Omental fat pad (tissue), 4 donors: ENCODE measurements around the gene TRABD2A. TPM values are rescaled to one million over a fixed set of nuclear protein-coding genes. Genes with fewer than 3 reads are reported as not detected.

Source experiments
- ATAC-seq: fragments of 150-250 bp; one replicate; pipeline ENCODE4 v1.9.1; 2016; ENCODE audit warnings: mild to moderate bottlenecking, moderate library complexity; ENCODE audit not compliant: low FRiP score
- DNase-seq: peaks from one replicate; pipeline ENCODE4 v3.0.0-alpha.2; 2019; ENCODE audit warnings: low spot score
- total RNA-seq, 4 donors: library from RNA; depleted of rRNA; stranded (reverse); fragments of >200 nt; gene quantifications; one replicate each; pipeline ENCODE4 v1.1.0, GENCODE V29; 2016
- TF ChIP-seq, protein P1 (sequence below), 3 donors: fragments of 450-650 bp; IDR thresholded peaks; one replicate each; pipeline ENCODE4 v1.5.1; 2016 to 2017; ENCODE audit warnings: antibody characterized with exemption in 3 of 3, mild to moderate bottlenecking in 3 of 3, moderate library complexity in 2 of 3

Gene TRABD2A
- total RNA-seq, 4 donors from 2014 or later: 5.3 to 9.0 (median 6.4) TPM

DNA sequence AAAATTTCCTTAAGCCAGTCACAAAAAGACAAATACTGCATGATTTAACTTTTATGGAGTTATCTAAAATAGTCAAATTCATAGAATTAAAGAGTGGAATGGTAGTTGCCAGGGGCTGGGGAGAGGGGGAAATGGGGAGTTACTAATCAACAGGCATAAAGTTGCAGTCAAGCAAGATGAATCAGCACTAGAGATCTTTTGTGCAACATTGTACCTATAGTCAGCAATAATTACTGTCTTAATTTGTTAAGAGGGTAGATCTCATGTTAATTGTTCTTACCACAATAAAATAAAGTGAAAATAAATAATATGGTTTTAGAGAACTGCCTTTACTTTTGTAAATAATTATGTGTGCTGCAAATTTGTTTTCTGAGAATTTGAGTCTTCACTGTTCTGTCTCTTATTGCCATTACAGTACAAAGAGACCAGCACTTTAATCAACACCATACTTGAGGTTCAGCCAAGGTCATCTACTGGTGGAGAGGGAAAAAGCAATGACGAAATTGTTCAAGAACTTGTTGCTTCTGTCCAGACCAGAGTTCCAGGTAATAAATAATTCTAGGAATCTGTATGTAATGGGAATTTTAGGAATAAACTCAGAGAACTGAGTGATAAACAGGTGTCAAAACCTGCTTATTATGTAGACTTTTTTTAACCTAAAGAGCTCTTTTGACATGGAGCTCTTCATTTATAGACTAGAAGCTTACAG lies 75.5 kb downstream of the TRABD2A start:
- TF ChIP-seq, protein P1, sequence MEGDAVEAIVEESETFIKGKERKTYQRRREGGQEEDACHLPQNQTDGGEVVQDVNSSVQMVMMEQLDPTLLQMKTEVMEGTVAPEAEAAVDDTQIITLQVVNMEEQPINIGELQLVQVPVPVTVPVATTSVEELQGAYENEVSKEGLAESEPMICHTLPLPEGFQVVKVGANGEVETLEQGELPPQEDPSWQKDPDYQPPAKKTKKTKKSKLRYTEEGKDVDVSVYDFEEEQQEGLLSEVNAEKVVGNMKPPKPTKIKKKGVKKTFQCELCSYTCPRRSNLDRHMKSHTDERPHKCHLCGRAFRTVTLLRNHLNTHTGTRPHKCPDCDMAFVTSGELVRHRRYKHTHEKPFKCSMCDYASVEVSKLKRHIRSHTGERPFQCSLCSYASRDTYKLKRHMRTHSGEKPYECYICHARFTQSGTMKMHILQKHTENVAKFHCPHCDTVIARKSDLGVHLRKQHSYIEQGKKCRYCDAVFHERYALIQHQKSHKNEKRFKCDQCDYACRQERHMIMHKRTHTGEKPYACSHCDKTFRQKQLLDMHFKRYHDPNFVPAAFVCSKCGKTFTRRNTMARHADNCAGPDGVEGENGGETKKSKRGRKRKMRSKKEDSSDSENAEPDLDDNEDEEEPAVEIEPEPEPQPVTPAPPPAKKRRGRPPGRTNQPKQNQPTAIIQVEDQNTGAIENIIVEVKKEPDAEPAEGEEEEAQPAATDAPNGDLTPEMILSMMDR (IDR thresholded peaks at IDR 0.05): no peak
- DNase-seq (no peak), ATAC-seq (no peak)

DNA sequence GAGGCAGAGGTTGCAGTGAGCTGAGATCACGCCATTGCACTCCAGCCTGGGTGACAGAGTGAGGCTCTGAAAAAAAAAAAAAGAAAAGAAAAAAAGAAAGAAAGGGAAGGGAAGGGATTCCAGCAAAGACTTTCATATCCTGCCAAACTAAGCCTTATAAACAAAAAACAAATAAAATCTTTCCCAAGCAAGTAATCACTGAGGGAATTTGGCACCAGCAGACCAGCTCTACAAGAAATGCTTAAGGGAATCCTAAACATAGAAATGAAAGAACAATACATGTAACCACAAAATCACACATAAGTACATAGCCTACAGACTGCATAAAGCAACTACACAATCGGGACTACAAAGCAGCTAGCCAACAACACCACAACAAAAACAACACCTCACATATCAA lies 79.1 kb downstream of the TRABD2A start:
- DNase-seq: no peak
- TF ChIP-seq, protein P1 (IDR thresholded peaks at IDR 0.05): no peak
- ATAC-seq: no peak

DNA sequence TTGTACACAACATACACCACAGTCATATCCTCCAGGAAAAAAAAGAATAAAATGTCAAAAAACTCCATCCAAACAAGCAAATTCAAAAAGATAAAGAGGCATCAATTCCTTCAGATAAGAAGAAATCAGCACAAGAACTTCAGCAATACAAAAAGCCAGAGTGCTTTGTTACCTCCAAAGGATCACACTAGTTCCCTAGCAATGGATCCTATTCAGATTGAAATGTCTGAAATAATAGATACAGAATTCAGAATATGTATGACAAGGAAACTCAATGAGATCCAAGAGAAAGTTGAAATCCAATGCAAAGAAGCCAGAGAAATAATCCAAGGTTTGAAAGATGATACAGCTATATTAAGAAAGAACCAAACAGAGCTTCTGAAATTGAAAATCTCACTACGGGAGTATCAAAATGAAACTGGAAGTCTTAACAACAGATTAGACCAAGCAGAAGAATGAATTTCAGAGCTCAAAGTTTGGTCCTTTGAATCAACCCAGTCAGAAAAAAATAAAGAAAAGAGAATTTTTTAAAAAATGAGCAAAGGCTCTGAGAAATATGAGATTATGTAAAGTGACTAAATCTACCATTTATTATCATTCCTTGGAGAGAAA lies 80.6 kb downstream of the TRABD2A start:
- no peak for DNase-seq
- no peak for ATAC-seq
- TF ChIP-seq, protein P1 (IDR thresholded peaks at IDR 0.05): no peak

DNA sequence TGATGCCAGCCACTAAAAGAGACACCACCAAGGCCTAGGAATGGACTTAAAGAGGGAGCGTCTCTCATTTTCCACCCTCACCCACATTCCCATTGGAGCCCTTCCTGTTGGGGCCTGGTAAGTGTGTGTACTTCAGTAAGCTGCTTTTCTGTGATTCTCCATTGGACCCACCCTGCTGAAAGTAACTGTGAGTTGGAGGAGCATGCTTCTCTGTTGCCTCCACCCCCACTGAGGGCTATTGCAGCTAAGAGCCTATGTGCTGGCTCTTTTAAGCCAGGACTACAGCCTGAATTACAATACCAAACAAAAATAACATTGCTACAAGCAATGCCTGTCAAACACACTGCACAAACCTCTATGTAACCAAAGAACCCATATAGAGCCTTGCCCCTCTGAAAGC lies 81.1 kb downstream of the TRABD2A start:
- ATAC-seq: no peak
- DNase-seq: no peak
- TF ChIP-seq, protein P1 (IDR thresholded peaks at IDR 0.05): no peak

DNA sequence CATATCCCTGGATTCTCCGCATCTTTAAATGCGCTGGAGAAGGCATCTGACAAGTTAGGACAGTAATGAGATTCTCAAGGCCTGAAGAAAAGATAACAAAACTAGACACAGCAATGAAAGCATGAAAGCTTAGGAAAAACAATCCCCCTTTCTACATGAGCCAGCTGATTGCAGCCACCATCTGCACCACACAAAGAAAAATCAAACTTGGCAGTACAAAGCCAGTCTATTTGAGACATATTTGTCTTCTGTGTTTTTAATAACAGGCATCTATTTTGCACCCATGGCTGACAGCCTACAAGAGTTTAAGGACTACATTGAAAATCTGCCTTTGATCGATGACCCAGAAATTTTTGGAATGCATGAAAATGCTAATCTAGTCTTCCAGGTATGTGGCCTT lies 83.6 kb downstream of the TRABD2A start:
- no peak for ATAC-seq
- TF ChIP-seq, protein P1 (IDR thresholded peaks at IDR 0.05): no peak
- no peak for DNase-seq

DNA sequence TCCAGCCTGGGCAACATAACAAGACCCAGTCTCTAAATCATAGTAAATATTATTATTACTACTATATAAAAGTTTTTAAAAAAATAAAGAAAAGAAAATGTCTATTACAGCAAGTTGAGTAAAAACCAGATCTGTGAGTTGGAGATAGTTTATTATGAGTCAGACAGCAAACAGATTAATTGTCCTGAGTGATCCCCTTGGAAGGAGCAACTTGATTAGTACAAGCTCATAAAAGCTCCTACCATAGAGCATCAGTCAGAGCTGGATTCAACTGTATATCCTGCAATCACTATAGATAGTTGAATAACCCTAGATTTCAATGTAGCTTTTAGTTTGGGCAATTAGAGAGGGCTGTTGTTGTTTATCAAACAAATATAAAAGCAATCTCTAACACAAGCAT lies 84.1 kb downstream of the TRABD2A start:
- TF ChIP-seq, protein P1 (IDR thresholded peaks at IDR 0.05): no peak
- DNase-seq (no peak), ATAC-seq (no peak)

DNA sequence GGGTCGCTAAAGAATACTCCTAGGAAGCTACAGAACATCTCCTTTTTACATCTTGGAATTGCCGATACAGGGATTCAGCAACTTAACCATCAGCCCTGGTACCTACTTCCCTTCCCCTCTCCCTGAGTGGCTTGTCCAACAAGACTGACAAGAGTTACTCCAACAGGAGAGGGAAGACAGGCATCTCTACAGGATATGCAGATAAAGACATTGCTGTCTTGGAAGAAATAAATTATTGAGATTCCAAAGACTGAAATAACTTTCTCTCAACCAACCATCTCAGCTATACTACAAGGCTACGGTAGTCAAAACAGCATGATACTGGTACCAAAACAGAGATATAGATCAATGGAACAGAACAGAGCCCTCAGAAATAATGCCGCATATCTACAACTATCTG lies 87.2 kb downstream of the TRABD2A start:
- TF ChIP-seq, protein P1 (IDR thresholded peaks at IDR 0.05): no peak
- DNase-seq: no peak
- no peak for ATAC-seq
